GM19452 (cell line): ENCODE results near the gene CSMD2.

Experiments used
- ATAC-seq: cut with Tn5 transposase; IDR thresholded peaks from one replicate; pipeline ENCODE4 v1.9.1; 2021; ENCODE audit not compliant: unreplicated experiment

CSMD2 gene

DNA sequence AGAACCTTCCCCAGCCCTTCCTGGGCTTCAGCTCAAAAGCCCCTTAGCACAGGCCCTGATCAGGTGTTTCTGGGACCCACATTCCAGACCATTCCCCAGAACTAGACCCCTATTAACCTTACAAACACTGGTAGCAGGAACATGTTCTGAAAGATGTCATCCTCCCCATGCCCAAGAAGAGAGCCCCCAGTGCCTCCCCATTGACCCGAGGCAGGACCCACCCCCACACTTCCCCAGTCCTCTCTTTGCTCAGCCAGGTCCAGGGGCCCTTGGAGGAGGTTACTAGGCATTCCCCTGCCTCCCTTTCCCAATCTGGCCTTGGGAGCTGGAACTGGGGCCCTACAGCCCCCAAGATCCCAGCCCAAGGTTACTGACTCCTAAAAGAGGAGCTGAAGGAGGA is 340.1 kb downstream of the CSMD2 start:
- no peak for ATAC-seq

DNA sequence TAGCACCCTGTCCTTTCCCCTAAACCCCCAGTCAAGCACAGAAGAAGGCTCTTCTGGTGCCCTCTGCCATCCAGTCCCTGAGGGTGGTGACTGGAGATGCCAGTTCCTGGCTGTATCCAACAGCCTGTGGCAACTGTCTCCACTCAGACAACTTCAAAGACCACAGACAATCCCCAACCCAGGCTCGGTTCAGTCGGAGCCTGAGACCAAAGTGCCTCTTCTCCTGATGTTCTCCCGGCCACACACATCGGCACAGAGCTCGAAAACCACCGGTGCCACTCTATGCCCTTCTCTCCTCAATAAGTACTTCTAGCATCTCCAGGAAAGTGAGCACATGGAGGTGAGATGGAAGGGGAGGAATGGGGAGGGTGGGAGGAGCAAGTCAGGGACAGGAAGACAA is 340.7 kb downstream of the CSMD2 start:
- no peak for ATAC-seq

DNA sequence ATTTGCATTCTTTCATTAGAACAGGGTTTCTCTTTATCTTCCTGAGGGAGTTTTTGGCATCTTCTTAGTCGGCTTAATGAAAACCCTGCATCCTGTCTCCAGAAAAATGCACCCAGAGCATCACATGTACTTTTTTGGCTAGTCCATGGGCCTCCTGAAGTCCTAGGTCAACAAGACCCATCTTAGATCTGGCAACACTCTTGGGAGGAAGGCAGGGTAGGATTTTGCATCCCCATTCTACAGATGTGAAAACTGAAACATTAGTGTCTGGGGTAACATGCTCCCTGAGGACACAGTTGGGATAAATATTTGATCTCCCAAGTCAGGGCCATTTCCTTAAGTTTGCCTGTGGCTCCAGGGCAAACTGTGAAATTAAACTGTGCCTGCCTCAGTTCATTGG is 341.2 kb downstream of the CSMD2 start:
- no peak for ATAC-seq

DNA sequence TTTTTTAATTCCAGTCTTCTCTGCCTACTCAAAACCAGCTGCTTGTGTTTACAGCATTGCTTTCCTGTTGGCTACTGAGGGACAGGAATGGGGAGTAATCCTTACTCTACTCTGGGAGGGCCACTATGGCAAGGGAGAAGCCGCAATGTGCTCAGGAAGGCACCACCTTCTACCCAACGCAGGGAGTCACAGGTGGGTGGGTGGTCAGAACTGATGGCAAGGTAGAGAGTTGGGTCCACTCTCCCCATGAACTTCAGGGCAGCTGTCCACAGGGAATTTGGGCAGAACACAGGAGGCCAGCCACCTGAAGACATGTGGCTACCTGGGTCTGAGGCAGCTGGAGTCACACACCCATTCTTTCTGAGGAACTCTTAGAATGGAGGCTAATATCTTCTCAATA is 341.6 kb downstream of the CSMD2 start:
- no peak for ATAC-seq

DNA sequence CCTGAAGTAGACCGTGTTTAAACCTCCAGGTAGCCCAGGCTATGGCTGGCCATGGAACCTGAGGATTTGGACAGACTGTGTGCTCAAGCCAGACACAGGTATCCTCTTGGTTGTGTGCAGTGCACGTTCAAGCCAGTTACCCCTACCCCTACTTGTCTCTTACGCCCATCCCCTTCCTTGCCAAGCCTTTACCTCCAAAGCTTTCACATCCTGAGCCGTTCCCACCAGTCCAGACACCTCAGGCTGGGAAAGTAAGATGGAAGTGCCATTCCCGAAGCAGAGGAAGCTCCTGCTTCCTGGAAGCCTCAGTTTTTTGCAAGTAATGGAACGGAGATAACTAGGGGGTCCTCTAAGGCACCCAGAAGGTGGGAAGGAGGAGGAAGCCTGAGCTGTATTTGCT is 342.6 kb downstream of the CSMD2 start:
- ATAC-seq, result no peak

DNA sequence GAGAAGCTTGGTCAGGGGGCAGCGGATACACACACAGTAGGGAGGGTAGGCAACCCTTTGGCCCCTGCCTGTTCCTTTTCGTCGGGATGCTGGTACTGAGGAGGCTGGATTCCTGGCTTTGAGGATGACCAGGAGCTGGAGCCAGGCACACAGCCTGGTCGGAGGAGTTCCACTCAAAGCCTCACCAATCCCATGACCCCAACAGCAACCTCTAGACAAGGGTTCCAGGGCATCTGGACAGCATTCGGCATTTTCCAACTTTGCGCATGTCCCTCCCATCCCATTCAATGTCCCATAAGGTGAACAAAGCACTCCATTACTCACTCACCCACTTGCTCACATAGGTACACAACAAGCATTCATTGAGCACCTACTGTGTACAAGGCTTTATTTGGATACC is 343.7 kb downstream of the CSMD2 start:
- ATAC-seq, result no peak

DNA sequence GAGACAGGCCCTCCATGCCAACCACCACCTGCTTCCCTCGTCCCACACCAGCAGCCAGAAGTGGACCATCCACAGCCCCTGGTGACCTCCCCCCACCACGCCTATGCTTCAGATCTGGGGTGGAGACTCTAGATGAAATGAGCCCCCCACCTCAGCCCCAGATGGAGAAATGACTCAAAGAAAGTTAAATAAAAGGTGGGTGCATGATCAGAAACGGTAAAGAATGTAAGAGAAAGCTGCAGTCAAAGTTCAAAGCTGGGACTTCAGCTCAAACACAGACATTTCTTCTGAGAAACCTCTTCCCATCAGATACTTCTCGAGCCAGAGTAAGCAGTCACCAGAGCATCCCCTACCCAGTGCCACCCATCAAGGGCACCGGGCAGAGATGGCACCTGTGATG is 344.2 kb downstream of the CSMD2 start:
- ATAC-seq, result no peak

DNA sequence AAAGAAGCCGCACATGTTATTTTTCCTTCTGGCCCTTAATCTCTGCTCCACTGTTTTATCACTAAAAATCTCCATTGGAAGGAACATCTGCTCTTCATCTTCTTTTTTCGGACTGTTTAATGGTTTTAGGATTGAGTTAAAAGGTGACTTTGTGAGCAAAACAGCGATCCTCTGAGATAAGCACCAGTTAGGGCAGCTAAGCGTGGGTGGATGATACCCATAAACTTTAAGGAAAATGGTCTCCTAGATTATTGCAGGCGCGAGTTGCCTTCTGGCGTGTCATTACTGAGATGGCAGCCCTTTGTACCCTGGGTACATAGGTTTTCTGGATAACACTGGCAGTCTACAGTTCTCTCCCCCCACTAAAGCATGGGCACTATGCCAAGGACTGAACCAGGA is 345.1 kb downstream of the CSMD2 start:
- ATAC-seq, result no peak

DNA sequence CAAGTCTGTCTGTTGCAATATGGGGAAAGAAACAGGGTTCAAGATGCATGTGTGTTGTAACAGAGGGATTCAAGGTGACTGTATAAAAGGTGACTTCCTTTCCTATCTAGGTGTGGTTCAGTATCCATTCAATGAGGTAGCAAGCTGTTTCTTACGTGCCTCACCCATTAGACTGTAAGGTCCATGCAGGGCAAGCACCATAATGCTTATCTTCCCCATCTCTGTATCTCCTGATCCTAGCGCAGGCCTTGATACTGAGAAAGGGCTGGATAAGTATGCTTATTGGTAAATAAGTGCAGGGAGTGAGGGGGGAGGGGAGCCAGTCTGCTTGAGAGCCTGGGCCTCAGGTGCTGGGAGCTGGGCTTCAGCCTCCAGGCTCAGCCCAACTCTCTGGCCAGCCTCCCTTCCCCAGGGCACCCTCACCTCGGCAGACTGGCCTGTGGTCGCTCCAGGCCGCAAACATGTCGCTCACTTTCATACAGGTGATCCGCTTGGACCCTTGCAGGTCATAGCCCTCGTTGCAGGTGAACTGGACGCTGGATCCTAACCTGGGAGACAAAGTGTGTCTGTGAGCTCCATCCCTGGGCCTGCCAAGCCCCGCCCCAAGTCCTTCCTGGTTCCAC is 345.6 kb downstream of the CSMD2 start:
- ATAC-seq, result no peak

DNA sequence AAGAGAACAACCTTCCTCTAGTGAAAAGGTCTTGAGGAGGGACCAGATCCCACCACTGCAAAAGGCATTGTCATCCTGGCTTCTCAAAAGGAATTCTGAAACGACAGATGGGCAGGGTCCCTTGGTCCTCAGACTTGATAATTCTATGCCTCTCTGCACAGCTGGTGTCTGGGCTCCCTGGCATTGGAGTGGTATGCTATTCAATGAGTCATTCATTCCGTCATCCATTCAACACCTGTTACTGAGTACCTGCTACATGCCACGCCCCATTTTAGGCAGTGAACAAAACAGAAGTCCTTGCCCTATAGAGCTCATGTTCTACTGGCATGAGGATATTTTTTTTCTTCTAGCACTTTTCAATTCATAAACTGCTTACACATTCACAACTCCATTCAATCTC is 347.0 kb downstream of the CSMD2 start:
- no peak for ATAC-seq

DNA sequence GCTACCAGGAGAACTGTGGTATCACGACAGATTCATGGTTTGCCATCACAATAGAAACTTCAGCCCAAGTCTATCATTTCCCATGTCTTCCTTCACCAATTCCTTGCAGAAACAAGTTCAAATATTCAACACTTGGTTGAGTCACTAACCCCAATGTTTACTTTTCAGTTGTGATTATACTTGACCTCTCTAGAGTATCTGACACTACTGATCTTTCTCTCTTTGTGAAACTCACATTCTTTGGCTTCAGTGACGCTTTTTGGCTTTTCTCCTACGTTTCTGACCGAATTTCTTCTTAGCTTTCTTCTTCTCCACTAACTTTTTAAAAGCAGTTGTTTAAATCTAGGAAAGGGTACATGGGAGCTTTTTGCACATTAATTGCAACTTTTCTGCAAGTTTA is 350.0 kb downstream of the CSMD2 start:
- ATAC-seq, result no peak

DNA sequence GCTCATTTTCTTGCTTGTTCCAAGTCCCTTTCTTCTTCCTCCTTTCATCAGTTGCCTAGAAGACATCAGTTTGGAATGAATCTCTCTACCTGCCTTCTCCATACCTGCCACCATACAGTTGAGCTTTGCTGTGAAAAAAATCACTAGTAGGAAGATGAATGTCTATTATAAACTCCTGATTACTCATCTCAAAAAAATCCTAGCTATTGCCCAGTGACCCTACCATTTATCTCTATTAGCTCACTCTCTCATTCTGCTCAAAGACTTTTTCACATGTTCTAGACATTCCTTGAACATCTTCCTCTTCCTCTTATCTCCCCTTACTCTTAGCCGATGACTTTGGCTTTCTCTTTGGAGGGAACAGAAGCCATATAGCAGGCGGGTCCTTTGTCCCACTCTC is 350.9 kb downstream of the CSMD2 start:
- ATAC-seq, result no peak

DNA sequence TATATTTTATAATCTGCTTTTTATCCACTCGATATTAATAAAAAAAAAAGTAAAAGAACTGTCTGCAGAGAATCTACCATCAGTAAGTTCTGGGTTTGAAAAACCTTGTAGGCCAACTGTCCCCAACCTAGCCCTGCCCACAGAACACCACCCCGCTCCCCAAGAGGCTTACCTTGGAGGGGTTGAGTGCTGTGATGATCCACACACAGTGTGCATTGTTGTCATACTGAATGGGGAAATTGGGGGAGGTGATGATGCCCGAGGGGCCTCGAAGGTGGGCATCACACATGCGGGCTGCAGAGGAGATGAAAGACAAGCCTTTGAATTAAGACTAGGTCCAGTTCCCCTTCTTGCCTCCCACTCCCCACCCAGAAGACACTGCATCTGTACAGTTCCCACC is 354.5 kb downstream of the CSMD2 start:
- no peak for ATAC-seq

DNA sequence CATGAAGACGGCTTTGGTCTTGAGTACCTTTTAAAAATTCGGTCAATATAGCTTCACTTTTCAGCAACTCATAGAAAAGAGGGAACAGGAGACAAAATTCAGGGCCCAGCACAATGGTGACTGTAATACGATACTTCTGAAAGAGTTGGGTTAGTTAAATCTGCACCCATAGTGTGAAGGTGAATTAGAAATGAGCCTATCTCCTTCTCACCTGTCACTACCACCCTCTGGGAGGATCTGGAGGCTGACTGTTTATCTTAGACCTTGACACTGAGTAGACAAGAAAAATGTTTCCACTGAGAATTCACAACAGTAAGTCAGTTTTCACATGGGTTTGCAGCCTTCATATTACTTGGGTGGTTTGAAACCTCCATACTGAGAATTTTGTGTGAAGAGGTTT is 359.0 kb downstream of the CSMD2 start:
- no peak for ATAC-seq

DNA sequence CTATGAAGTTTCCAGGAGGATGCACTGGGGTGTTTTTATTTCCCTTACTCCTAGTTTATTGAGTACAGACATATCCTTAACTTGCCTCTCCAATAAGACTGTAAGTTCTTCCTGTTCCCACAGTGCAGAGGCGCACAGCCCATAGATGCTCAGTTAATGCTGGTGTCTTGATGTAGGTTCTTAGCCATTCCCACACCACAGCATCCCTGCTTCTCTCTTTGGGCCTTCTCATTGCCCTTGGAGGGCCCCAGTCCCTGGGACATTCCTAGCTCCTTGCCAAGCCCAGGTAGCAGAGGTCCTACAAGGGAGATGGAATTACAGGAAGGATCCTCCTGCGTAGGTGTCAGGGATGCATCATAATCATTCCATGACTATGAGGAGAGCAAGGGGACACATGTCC is 362.8 kb downstream of the CSMD2 start:
- ATAC-seq, result no peak

DNA sequence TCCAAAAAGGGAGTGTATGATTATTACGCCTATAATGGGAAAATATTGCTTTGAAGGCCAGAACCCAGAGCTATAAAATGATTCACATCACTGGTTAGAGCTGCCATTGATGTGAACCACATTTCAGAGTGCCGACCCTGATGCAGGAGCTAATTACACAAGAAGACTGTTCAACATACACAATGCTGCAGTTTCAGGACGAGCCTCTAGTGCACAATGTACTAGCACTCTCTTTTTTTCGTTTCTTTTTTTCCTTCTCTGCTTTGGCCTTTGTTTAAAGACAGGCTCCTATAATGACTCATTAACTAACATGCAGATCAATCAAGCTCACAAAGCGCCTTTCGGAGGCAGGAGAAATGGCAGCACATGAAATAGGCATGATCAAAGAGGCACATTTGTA is 367.2 kb downstream of the CSMD2 start:
- ATAC-seq, result no peak

DNA sequence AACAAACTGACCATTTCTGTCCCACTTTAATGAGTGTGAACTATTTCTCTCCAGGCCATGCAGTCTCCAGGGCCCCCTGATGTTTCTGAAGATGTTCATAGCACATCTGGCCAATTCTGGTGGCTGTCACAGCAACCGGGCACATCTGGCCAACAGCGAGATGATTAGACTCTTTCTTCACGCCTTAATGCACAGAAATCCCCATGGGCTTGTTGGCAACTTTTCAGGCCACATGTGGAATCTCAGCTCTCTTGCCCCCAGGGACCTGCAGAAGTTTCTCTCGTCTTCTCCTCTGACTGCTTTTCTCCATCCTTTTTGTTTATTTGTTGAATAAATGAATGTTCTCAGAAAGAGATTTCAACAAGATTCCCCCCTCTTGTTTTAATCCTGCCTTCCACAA is 372.4 kb downstream of the CSMD2 start:
- ATAC-seq, result no peak

DNA sequence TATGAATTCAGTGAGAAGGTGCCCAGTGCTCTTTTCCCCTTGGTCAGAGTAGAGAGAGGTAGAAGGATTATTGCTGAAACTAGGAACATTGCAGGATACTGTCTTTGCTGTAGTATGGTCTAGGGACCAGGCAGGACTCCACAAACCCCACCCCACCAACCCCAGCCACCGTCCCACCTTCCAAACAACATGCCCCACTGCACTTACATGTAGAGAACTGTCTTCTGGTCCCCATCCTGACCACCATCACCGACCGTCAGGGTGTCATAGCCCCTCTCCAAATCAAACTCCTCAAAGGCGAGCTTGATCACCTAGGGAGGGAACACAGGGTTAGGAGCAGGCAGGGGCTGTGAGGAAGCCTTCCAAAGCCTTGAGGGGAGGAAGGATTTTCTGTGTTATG is 372.8 kb downstream of the CSMD2 start:
- ATAC-seq, result no peak

DNA sequence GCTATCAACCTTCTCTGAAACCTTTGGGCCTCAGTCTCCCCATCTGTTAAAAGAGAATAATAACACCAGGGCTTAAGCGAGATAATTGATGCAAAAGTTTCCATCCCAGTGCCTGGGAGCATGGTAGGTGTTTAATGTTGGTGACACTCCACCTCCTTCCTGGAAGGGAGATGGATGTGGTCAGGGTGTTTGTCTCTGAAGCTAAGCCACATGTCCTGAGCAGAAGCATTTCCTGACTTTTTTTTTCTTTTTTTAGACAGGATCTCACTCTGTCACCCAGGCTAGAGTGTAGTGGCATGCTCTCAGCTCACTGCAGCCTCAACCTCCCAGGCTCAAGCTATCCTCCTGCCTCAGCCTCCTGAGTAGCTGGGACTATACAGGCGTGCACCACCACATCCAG is 373.8 kb downstream of the CSMD2 start:
- no peak for ATAC-seq

DNA sequence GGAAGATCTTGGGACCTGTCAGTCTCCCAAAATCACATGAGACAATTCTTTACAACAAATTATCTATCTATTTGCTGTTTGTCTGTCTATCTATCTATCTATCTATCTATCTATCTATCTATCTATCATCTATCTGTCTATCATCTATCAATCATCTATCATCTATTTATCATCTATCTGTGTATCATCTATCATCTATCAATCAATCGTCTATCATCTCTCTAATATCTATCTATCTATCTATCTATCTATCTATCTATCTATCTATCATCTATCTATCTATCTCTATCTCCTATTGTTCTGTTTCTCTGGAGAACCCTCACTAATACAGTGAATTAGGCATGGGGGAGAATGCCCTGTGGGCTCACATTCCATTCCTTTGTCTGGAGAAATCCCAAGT is 374.5 kb downstream of the CSMD2 start:
- no peak for ATAC-seq

DNA sequence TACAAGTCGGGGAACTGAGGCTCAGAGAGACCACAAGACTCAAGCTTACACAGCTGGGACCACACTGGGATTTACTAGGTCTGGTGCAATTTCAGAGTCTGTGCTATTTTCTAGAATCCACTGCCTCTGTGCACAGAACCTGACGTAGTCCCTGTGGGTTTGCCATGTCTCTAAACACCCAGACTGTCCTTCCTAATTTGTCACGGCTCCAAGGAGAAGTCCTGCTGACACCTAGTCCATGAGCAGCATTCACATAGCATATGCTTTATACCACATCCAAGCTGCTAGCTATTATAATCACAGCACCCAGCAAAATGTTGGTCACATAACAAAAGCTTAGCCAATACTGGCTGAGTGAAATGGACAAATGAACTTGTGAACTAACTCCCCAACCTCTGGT is 380.2 kb downstream of the CSMD2 start:
- no peak for ATAC-seq

DNA sequence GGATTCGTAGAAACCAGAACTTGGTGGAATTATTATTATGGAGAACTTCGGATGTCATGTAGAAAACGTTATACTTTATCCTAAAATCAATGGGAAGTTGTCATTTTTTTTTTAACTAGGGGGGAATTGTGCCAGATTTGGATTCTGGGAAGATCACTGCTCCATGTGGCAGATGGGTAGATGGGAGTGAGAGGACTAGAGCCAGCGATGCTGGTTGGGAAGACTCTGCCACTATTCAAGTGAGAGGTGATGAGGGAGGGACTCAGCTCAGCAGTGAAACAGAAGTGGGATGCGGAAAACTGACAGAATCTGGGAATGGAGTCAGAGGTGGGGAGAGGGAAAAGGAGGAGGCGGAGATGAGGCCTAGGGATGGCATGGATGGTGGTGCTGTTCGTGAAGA is 382.3 kb downstream of the CSMD2 start:
- no peak for ATAC-seq

DNA sequence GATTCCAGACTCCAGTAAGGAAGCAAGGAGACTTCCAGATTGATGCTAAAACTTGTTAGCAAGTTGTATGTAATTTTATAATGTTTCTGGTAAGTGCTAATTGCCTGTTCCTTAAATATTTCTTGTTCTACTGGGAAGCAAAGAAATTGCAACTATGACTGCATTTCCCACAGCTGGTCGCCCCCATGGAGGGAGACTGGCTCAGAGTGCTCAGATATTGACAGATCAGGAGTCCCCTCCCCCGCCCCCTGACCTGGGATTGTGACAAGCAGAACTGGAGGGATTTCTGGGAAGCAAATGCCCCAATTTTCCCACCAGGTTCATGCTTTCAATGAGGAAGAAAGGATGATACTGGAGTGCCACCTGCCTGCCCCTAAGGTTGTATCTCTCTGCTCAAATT is 383.4 kb downstream of the CSMD2 start:
- no peak for ATAC-seq

DNA sequence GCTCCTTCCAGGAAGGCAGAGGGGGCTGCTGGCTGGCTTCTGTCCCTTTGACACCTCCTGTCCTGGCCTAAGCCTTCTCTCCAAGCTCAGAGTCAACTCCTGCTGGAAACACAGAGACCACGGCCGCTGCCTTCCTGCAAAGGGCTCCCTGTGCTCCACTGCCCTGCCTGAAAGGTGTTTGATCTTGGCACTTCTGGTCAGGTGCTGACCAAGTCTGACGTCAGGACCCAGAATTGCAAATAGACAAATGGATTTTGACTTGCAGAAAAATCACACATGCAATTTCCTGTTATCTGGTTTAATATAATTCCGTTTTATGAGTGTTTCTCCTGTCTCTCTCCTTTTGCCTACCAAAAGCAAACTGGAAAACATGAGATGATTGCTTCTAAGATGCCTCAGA is 387.7 kb downstream of the CSMD2 start:
- ATAC-seq, result no peak
